Vagina (tissue), 2 donors: ENCODE data around the gene RNF144A.

Experiments used
- POLR2A ChIP-seq, 2 donors: fragments of 450-650 bp; IDR thresholded peaks; one replicate each; pipeline ENCODE4 v1.6.1; 2017; ENCODE audit warnings: antibody characterized with exemption in 2 of 2, mild to moderate bottlenecking in 2 of 2, moderate library complexity in 2 of 2
- POLR2AphosphoS5 ChIP-seq, 2 donors: sonication (generic); formaldehyde crosslinking; IDR thresholded peaks; one replicate each; pipeline ENCODE4 v1.9.0; 2017; ENCODE audit warnings: antibody characterized with exemption in 2 of 2, mild to moderate bottlenecking in 2 of 2, low read depth in 1 of 2; ENCODE audit not compliant: insufficient read depth in 1 of 2
- TF ChIP-seq, protein P1 (sequence below), 3 experiments: fragments of 450-650 bp in 2 of 3; fragments of 200-600 bp in 1 of 3; sonication (generic) in 1 of 3; IDR thresholded peaks; one replicate each; pipeline ENCODE4 v1.5.1; 2017 to 2019; ENCODE audit warnings: antibody characterized with exemption in 3 of 3, mild to moderate bottlenecking in 2 of 3, moderate library complexity in 2 of 3

DNA sequence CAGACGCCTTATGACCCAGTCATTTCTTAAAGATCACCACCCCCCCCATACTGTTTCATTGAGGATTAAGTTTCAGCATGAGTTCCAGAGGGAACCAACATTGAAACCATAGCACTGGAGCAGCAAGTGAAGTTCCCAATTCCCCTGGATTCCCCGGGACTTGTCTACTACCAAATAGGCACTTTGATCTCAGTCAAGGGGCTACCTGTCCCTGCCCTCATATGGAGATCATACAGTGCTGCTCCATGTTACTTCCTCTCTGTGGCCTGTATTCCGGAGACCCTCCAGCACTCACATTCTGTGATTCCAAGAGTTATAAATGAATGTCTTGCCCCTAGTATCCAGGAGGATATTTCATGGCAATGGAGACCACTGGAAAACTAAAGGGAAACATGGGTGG lies 42.5 kb downstream of the RNF144A start:
- TF ChIP-seq, protein P1, sequence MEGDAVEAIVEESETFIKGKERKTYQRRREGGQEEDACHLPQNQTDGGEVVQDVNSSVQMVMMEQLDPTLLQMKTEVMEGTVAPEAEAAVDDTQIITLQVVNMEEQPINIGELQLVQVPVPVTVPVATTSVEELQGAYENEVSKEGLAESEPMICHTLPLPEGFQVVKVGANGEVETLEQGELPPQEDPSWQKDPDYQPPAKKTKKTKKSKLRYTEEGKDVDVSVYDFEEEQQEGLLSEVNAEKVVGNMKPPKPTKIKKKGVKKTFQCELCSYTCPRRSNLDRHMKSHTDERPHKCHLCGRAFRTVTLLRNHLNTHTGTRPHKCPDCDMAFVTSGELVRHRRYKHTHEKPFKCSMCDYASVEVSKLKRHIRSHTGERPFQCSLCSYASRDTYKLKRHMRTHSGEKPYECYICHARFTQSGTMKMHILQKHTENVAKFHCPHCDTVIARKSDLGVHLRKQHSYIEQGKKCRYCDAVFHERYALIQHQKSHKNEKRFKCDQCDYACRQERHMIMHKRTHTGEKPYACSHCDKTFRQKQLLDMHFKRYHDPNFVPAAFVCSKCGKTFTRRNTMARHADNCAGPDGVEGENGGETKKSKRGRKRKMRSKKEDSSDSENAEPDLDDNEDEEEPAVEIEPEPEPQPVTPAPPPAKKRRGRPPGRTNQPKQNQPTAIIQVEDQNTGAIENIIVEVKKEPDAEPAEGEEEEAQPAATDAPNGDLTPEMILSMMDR (IDR thresholded peaks at IDR 0.05): no peak
- TF ChIP-seq POLR2A (IDR thresholded peaks at IDR 0.05) (no peak), POLR2AphosphoS5 (IDR thresholded peaks at IDR 0.05; ENCODE audit: insufficient read depth in 1 of 2, low read depth in 1 of 2) (no peak)
